Neural crest cell (in vitro differentiated cells): ENCODE data around the gene UQCC2. TPM values are rescaled to one million over a fixed set of nuclear protein-coding genes. Genes with fewer than 3 reads are reported as not detected.

Experiments used
- DNase-seq: peaks from one replicate; pipeline ENCODE4 v3.0.0; 2021; ENCODE audit warnings: low read depth, mixed read lengths, low spot score
- H3K27ac Mint-ChIP-seq: one replicate; pipeline ENCODE4 v1.8.0; 2021; ENCODE audit warnings: mild to moderate bottlenecking, mixed read lengths; ENCODE audit not compliant: unreplicated experiment
- H3K27me3 Mint-ChIP-seq: 2 replicates; pipeline ENCODE4 v1.8.0; 2021; ENCODE audit warnings: low read depth, mild to moderate bottlenecking, mixed read lengths
- H3K36me3 Mint-ChIP-seq: 2 replicates; pipeline ENCODE4 v1.8.0; 2021; ENCODE audit warnings: low read depth, mild to moderate bottlenecking, mixed read lengths
- H3K4me1 Mint-ChIP-seq: 2 replicates; pipeline ENCODE4 v1.8.0; 2021; ENCODE audit warnings: mixed read lengths
- H3K4me3 Mint-ChIP-seq: one replicate; pipeline ENCODE4 v1.8.0; 2021; ENCODE audit warnings: mild to moderate bottlenecking, mixed read lengths
- H3K9me3 Mint-ChIP-seq: 2 replicates; pipeline ENCODE4 v1.8.0; 2021; ENCODE audit warnings: mixed read lengths
- CTCF ChIP-seq: fragments of 200-600 bp; sonication (generic); conservative IDR thresholded peaks from 2 replicates; pipeline ENCODE4 v1.5.0; 2021; ENCODE audit warnings: antibody characterized with exemption, mild to moderate bottlenecking
- total RNA-seq: library from RNA; stranded (reverse); gene quantifications from 2 replicates; pipeline ENCODE4 v1.2.1, GENCODE V29; 2021

The UQCC2 gene
- total RNA-seq, 1 donor from 2014 or later: 116 TPM

DNA sequence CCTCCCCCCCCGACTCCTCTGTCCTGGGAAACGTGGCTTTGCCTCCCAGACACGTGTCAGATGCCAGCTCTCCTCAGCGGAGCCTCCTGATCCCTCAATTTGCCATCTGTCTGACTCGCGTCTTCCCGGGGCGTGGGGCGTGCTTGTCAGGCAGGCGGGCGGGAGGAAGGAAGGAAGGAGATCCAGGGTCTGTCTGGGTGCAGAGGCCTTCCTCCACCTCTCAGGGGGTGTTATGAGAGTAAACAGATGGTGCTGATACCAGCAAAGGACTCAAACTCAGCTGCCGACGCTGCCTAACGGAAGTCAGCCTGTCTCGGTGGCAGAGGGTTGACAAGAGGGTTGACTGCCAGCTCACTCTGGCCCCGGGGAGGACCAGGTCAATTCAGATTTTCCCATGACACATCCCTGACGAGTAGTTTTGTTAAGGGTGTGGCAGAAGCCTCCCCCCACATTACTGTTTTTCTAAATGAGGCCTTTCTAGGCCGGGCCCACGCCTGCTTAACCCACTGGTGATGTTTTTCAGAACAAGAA lies 17.0 kb downstream of the UQCC2 start:
- H3K4me1 Mint-ChIP-seq: peaks cover 22% of the 10 kb centered on the region

DNA sequence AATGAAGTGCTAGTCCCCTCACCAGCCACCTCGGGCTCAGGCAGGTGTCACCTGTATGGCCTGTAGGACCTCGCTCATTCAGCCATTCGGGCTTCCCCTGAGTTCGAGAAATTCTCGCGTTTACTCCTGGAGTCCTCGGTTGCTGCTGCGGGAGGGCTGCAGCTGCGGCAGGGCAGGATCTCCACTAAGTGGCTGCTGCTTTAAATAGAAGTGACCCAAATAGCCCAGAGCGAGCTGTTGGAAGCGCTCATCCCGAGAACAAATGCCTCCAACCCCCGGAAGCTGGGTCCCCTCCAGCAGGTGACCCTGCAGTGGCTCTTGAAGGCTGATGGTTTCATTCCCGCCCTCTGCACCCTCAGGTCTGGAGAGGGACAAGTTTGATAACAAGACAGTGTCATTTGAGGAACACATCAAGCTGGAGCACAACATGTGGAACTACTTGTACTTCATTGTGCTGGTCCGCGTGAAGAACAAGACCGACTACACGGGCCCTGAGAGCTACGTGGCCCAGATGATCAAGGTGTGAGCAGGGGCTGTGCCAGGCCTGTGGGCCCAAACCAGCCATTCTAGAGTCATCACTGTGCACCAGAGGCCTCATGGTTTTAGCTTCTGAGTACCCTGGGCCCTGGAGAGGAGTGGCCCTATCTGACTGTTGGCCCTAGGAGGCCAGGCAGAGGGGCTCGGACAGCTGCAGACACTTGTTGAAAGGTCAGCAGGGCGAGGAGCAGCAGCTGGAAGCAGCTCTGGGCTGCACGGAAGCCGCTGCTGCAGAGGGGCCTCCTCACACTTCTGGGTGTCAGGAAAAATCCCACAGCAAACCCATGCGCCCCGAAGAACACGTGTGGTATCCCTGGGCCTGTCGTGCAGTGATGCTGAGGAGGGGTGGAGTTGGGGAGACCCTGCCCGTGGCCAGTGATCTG lies 18.1 kb downstream of the UQCC2 start:
- no peaks in the 10 kb centered on the region for H3K27me3 Mint-ChIP-seq
- no peak overlapping the region for H3K4me3 Mint-ChIP-seq
- no peaks in the 10 kb centered on the region for H3K9me3 Mint-ChIP-seq
- no peak for DNase-seq
- TF ChIP-seq CTCF: no peak
- H3K36me3 Mint-ChIP-seq: peaks cover 5% of the 10 kb centered on the region
- H3K4me1 Mint-ChIP-seq: peaks cover 22% of the 10 kb centered on the region
- peak overlapping the region; percentile 92 for H3K27ac Mint-ChIP-seq

More for the DNA sequence above, 17.0 kb downstream of the UQCC2 start:
- H3K36me3 Mint-ChIP-seq: peaks cover 5% of the 10 kb centered on the region
- H3K9me3 Mint-ChIP-seq: no peaks in the 10 kb centered on the region
- peak overlapping the region; percentile 92 for H3K27ac Mint-ChIP-seq
- H3K27me3 Mint-ChIP-seq: no peaks in the 10 kb centered on the region
- DNase-seq: no peak
- H3K4me3 Mint-ChIP-seq: no peak overlapping the region
- TF ChIP-seq CTCF: no peak

DNA sequence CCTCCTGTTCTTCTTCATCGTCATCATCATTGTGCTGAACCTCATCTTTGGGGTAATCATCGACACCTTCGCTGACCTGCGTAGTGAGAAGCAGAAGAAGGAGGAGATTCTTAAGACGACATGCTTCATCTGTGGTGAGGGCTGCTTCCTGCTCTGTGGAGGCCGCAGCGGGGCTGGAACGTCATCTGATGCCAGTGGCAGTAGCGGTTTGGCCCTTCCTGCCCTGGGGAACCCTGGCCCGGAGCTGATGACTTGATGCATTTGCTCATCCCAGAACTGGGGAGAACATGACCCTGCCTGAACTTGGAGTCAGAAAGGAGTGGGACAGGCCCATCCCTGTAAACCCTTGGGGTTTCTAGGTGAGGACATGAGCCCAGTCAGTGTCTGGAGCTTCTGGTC lies 18.7 kb downstream of the UQCC2 start:
- Mint-ChIP-seq H3K9me3 (no peaks in the 10 kb centered on the region), H3K36me3 (peaks cover 5% of the 10 kb centered on the region), H3K4me3 (no peak overlapping the region), H3K27ac (no peak overlapping the region), H3K4me1 (peaks cover 22% of the 10 kb centered on the region), H3K27me3 (no peaks in the 10 kb centered on the region)
- TF ChIP-seq CTCF: no peak
- no peak for DNase-seq

- peaks cover 22% of the 10 kb centered on the region for H3K4me1 Mint-ChIP-seq
- no peak for TF ChIP-seq CTCF
- peaks cover 5% of the 10 kb centered on the region for H3K36me3 Mint-ChIP-seq
- no peak for DNase-seq
- peak overlapping the region; percentile 19 for H3K27ac Mint-ChIP-seq
- no peak overlapping the region for H3K4me3 Mint-ChIP-seq
- no peaks in the 10 kb centered on the region for H3K9me3 Mint-ChIP-seq
- no peaks in the 10 kb centered on the region for H3K27me3 Mint-ChIP-seq
Observed at GRCh38 chr6:33692078-33692759, 19.3 kb downstream of the UQCC2 start.

DNA sequence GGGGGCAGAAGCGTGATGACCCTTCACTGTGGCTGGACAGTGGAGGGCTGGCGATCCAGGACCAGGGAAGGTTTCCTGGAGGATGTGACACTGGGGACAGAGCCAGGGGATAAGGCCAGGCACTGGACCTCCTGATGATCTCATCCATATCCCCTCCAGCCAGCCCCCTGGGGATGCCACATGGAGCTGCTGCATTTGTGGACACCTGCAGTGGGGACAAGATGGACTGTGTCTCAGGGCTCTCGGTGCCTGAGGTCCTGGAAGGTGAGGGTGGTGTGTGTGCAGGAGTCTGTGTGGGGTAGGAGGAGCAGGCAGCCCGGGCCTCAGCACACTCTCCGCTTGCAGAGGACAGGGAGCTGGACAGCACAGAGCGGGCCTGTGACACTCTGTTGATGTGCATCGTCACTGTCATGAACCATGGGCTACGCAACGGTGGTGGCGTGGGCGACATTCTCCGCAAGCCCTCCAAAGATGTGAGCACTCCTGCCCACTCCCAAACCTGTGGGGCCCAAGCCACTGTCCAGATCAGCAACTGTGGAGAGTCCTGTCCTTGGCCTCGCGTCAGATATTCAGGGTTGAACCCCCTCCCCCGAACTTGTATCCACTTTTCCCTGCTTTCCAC lies 19.9 kb downstream of the UQCC2 start:
- Mint-ChIP-seq H3K27me3 (peaks cover under 1% of the 10 kb centered on the region), H3K27ac (no peak overlapping the region), H3K4me3 (no peak overlapping the region)

More for the DNA sequence above, 19.9 kb downstream of the UQCC2 start:
- peaks cover 6% of the 10 kb centered on the region for H3K36me3 Mint-ChIP-seq
- peaks cover 25% of the 10 kb centered on the region for H3K4me1 Mint-ChIP-seq
- DNase-seq: no peak
- no peaks in the 10 kb centered on the region for H3K9me3 Mint-ChIP-seq
- TF ChIP-seq CTCF: no peak
